ENCODE measurements around the gene KANSL3.
"Not testable (repeated sequence)": the region's sequence is repeated elsewhere in the genome, so short reads cannot be mapped to it uniquely, and the experiment has no call there.

The KANSL3 gene
- total RNA-seq, result 140 reads per million, percentile 88 among the genes with 10 or more reads in this experiment

DNA sequence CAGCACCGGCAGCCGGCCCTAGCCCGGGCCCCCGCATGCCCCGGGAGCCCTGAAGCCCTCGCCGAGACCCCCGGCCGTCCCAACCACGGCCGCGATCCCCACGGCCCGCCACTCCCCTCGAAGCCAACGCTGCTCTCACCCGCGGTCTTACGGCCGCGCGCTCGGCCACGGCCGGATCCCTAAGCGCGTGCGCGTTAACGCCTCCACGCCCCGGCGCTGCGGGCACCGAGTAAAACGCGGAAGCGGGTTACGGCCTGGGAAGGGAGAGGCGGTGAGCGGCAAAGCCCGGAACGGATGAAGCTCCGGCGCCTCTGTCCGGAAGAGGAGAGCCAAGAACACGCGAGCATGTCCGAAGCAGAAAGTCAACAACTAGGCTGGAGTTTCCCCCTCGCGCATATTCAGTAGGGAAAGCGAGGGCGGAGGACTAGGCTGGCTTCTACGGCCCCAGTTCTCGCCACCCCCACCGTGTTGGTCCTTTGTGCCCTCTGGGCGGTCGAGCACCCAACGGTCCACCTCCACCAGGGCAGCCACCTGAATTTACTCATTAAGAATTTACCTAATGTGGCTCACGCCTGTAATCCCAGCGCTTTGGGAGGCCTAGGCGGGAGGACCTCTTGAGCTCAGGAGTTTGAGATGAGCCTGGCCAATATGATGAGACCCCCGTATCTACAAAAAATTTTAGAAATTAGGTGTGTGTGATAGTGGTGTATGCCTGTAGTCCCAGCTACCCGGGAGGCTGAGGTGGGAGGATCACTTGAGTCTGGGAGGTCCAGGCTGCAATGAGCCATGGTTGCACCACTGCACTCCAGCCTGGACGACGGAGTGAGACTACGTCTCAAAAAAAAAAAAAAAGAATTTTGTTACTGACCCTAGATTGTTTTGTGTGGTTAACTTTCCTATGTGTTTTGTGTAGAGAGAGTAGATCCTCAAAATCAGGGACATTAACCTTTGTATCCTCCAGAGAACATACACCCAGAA, at the start of gene KANSL3:
Gene KANSL3, minus strand, starts transcription at position 169 of the 978 bp plus-strand sequence. CDS start 1,177 bp downstream, outside the sequence.
- peak; percentile 79 for DNase-seq

DNA sequence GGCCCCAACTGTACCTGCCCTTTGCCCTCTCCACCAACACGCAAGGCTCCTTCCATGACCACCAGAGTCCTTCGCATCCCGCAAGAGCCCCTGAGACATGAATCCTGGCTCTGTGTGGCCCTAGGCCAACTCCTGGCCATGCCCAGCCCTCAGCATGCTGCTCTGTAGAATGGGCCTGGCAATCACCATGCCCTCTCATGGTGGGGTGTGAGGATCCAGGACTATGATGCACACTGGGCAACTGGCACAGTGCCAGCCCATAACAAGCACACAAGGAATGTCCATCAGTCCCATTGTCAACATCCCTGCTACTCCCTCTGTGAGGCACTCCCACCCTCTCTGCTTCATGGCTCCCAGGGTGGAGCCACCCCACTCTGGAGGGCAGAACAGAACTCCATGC, 49.2 kb upstream of the KANSL3 start:
- no peak for DNase-seq

DNA sequence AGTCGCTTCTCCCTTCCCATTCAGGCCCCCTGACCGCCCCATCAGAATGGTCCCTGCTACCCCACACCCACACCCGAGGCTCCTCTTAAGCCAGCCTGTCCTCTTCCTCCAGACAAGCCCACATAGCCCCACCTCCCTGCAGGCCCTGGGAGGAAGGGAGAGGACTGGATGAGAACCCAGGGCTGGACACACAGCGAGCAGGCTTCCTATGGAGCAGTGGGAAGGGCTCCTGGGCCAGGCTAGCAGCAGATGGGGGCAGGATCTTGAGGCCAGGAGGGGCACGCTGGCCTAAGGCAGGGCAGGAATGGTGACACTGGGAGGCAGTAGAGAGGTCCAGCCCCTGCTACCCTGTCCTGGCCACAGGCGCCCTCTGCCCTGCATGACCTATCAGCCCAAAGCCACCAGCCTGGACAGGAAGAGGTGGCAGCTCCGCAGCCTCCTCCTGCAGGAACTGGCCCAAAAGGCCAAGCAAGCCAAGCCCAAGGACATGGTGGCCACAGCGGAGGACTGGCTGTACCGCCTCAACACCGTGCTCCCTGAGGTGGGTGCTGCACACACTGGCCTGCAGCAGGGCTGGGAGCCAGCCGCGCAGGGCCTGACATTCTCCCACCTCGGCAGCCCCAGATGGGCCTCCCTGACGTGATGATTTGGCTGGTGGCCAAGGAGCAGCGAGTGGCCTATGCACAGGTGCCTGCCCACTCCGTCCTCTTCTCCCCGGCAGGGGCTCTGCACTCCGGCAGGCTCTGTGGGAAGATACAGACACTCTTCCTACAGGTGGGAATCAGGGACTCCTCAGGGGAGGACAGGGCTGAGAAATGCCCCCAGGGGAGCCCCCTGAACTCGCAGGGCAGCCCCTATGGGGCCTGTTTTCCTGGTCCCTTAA, 47.7 kb upstream of the KANSL3 start:
- DNase-seq, result no peak

GRCh38 chr2:96684883-96685576, 46.9 kb upstream of the KANSL3 start:
- DNase-seq, result no peak

- DNase-seq, result no peak
These were observed 46.1 kb upstream of the KANSL3 start for GRCh38 chr2:96683972-96684820.

DNA sequence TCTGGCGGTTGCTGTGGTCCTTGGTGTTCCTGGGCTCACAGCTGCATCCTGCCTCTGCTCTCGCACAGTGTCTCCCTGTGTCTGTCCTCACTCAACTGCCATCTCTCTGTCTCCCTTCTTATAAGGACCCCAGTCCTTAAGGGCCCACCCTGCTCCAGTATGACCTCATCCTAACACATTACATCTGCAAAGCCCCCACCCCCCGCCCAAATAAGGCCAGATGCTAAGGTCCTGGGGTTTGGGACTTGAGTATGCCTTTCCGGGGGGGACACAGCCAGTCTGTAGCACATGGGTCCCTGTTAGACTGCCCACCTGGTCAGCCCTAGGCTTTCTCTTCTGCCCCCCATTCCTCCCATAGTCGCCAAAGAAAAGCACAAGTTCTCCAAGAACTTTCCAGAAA, 45.2 kb upstream of the KANSL3 start:
- DNase-seq, result no peak

- no peak for DNase-seq
These were observed 43.4 kb upstream of the KANSL3 start for GRCh38 chr2:96681540-96681939.

DNA sequence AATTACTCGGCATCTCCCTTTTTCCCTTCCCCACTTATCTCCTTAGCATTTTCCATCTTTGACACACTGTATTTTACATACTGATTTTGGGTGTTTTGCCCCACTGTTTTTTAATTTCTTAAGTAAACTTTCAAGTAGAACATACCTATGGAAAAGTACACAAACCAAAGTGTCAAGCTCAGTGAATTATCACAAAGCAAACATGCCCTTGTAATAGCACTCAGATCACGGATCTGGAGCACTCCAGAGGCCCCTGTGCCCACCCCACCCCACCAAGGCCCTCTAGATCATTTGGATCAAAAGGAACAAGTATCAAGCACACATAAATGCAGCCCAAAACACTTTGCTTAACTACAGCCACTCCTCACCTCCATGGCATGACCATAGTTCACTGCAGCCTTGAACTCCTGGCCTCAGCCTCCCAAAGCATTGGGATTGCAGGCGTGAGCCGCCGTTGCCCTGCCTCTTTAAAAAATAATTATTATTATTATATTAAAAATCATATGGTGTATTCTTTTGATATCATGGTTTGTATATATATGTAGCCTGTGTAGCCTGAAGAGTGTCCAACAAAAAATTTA, 42.5 kb upstream of the KANSL3 start:
- DNase-seq, result no peak

DNA sequence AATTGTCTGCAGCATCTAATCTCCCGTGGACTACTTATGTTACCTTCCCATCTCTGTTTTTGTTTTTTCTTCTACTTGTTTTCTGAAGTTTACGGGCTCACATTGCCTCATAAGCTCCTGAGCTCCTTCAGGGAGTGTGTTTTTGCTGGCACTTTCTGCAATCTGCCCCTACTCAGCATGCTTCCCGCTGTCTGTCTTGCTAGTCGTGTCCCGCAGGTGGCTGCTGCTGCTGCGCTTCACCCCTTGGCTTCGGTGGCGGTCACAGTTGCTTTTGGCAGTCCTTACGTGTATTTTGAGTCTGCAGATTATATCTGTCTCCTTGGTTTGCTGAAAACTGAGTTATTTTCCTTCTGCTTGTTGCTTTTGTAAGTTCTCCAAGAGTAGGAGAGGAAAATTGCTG, 41.7 kb upstream of the KANSL3 start:
- no peak for DNase-seq

GRCh38 chr2:96669539-96670215, 31.6 kb upstream of the KANSL3 start:
- no peak for DNase-seq

DNA sequence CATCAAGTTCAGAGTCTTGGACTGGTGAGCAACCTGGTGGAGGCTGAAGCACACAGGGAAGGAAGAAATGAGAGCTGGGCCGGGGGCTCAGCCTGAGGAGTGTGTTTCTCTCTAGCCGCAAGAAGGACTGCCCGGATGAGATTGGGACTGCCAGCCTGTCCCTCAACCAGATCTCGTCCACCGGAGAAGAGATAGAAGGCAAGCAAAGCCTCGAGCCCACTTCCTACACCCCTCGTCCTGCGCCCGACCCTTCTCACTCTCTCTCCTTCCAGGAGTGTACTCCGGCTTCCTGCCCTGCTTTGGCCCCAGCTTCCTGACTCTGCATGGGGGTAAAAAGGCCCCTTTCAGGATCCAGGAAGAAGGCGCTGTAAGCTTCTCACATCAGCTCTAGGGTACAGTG, 30.7 kb upstream of the KANSL3 start:
- DNase-seq, result no peak

GRCh38 chr2:96665717-96666116, 27.6 kb upstream of the KANSL3 start:
- not testable (repeated sequence) for DNase-seq

DNA sequence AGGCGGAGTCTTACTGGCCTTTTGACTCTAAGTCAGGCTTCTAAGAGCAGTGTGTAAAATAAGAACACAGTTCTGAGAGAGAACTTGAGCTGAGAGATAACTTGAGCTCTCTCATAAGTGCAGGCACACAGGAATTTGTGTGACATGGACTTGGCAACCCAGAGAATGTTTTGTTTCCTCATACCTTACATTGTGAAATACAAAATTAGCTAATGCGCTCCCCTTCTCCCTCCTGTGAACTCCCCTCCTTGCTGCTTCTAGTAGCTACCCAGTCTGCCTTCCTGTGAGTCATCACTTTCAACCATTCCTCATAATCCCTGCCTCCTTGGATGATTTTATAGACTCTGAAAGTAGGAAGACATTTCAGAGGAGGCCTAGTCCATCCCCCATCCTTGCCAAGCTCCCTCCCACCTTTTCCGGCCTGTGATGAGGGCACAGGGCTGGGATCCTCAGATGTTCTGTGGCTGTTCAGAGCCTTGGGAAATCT, 27.0 kb upstream of the KANSL3 start:
- DNase-seq, result no peak

DNA sequence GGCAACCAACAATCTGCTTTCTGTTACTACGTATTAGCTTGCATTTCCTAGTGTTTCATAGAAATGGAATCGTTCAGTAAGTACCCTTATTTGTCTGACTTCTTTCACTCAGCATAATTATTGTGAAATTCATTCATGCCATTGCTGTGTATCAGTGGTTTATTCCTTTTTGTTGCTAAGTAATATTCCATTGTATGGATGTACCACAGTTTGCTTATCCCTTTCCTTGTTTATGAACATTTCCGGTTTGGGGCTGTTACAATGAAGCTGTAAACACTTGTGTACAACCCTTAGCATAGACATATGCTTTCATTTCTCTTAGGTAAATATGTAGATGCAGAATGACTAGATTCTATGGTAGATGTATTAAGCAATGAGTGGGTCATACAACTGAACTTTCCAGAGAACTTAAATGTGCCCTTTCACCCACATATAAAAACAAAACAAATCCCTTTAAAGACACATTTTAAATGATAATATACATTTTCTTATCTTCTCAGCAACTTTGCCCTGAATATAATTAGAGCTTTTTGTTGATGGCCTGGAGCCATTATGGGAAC, 26.3 kb upstream of the KANSL3 start:
- no peak for DNase-seq

GRCh38 chr2:96663829-96664228, 25.7 kb upstream of the KANSL3 start:
- DNase-seq, result no peak

DNA sequence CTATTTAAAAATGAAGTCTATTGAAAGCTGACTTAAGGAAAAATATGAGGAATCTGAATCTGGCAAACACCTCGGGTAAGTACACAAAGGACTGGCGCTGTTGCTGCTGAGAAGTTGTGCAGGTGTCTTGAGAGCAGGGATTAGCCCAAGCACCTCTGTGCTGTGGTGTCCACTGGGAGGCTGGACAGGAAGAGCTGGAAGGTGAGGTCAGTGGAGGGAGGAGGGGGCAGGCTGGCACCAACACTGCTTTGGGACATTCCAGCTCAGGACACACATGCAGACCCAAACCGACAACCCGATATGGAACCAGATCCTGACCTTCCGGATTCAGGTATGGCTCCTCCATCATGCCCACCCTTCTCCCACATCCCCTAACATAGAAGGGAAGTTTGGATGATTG, 25.1 kb upstream of the KANSL3 start:
- DNase-seq, result no peak

- DNase-seq, result no peak
These were observed 24.2 kb upstream of the KANSL3 start for GRCh38 chr2:96662360-96662759.

DNA sequence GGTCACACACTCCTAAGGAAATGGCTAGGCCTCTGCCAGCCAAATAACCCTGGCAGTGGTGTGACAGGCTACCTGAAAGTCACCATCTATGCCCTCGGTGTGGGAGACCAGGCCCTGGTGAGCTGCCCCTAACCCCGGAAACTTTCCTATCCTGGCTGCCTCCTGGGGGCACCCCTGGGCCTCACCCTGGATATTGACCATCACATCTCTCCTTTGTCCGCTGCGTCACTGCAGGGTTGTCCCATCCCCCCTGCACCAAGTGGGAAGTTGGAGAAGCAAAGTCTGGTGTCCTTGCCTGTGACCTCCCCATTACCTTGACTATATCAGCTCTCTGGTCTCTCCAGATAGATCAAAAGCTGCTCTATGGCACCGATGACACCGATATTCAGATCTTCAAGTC, 23.2 kb upstream of the KANSL3 start:
- DNase-seq, result no peak

DNA sequence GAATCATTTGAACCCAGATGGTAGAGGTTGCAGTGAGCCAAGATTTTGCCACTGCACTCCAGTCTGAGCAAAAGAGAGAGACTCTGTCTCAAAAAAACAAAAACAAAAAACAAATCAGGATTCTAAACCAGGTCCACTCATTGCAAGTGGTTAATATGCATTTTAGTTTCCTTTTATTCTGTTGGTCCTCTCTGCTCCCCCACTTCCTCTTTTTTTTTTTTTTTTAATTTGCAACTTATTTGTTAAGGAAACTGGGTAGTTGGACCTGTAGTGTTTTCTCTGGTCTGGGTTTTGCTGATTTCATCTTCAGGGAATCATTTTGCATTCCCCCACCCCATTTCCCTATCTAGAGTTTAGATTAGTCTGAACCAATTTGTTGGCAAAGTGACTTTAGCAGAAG, 18.4 kb upstream of the KANSL3 start:
- no peak for DNase-seq

GRCh38 chr2:96655526-96655925, 17.4 kb upstream of the KANSL3 start:
- DNase-seq, result no peak
